HG03558 (cell line): Measurements from ENCODE around the gene MYL10.
"Not testable (repeated sequence)": the region's sequence is repeated elsewhere in the genome, so short reads cannot be mapped to it uniquely, and the experiment has no call there.

ENCODE experiments used
- ATAC-seq: cut with Tn5 transposase; IDR thresholded peaks from one replicate; pipeline ENCODE4 v1.9.1; 2021; ENCODE audit warnings: moderate number of reproducible peaks; ENCODE audit not compliant: unreplicated experiment; ENCODE audit errors: extremely low read depth

MYL10 gene

DNA sequence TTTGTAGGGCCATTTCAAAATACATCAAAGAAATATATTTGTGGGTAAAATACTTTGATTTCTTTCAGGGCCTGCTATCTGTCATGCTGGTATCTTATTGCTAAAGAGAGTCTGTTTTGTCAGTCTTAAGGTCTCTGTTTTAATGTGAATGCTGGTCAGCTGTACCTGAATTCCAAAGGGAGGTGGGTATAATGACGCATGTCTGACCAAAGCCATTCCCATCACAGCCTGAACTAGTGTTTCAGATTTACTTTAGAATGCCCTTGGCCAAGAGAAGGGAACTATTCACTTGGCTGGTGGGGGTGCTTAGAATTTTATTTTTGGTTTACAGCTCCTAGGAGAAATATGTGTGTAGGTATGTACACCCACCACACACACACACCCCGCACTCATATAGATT is 30.6 kb upstream of the MYL10 start:
- ATAC-seq: no peak

DNA sequence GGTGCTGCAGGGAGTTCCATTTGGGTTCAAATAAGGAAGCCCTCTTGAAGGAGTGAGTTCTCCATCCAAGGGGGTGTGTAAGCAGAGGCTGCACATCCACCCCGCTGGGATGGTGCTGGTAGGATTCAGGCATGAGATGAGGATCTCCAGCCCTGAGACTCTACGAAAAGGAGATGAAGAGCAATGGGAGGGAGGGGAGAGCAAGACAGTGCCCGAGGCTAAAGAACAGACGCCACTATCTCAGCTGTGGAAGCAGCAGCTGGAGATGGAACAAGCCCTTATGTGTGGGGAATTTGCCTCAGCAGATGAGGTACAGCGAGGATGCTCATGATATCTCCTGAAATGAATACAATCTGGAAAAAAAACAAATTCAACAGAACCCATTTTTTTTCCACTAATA is 28.1 kb upstream of the MYL10 start:
- ATAC-seq: no peak

DNA sequence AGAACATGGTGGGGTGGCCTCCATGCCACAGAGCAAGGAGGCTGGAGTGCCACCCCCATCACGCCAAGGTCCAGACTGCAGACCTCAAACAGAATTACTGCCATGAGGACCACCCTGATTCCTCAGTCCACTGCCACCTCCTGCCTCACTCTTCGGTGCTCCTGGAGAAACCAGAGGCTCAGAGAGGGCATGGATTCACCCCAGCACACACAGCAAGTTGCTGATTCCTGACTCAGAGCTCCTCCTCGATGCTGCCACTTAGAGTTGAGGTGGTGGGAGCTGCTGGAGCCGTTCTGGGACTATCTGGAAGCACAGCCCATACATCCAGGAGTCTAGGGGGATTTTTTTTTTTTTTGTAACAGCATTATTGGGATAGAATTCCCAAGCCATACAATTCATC is 22.0 kb upstream of the MYL10 start:
- no peak for ATAC-seq

DNA sequence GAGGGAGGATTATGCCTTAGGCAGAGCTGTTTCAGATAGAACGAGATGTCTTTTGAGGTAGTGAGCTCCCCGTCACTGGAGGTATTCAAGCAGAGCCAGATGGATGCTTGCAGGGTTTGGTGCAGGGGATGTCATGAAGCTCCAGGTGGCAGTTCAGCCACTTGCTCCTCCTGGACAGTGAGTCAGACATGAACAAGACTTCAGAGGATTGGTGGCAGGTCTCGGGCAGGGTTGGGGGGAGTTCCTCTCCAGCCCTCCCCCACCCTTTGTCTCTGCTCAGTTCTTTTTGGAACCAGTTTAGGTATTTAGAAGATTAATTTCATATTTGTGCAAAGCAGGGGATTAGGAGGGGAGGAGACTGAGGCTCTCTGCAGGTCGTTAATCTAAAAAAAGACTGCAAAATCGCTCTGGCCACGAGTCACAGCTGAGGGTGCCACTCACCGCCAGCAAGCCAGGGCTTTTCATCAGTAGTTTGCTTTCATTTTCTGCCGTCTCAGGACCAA is 21.5 kb upstream of the MYL10 start:
- ATAC-seq: no peak

DNA sequence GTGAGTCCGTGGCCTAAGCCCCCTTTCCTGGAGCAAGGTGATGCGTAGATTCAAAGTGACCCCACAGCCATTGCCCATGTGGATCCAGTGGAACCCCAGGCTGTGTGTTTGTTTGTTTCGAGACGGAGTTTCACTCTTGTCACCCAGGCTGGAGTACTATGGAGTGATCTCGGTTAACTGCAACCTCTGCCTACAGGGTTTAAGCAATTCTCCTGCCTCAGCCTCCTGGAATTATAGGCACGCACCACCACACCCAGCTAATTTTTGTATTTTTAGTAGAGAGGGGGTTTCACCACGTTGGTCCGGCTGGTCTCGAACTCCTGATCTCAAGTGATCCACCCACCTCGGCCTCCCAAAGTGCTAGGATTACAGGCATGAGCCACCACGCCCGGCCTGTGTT is 18.8 kb upstream of the MYL10 start:
- not testable (repeated sequence) for ATAC-seq

DNA sequence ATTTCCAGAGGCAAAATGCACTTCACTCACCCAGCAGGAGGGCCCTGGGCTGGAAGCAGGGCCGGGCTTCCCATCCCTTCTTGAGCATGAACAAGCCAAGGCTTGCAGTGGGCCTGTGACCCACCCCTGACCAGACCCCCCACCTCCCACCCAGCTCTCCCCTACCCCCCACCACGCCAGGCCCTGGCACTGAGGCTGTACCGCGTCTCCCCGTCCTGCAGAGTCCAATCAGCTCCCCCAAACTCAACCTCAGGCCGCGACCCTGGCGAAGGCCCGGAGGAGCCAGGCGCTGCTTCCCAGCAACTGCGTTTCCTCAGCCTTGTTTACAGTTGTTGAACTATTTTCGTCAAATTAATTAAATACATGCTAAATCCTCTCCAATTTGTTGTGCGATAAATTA is 16.9 kb upstream of the MYL10 start:
- no peak for ATAC-seq

DNA sequence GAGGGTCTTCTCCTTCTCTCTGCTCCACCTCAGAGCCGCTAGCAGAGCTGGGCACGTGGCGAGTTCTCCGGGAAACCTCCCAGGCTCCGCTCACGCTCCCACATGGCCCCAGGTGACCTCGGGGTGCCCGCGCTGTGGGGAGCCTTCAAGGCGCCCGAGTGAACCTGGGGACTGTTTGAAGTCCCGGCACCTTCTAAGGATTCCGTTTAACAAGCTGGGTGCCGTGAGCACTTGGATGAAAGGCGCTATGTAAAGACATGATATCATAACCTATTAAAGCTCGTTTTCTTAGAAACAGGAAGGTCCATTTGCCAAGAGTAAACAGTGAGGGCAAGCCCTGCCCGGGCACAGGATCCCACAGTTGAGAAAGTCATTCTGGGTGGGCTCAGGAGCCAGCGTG is 15.8 kb upstream of the MYL10 start:
- ATAC-seq: no peak

DNA sequence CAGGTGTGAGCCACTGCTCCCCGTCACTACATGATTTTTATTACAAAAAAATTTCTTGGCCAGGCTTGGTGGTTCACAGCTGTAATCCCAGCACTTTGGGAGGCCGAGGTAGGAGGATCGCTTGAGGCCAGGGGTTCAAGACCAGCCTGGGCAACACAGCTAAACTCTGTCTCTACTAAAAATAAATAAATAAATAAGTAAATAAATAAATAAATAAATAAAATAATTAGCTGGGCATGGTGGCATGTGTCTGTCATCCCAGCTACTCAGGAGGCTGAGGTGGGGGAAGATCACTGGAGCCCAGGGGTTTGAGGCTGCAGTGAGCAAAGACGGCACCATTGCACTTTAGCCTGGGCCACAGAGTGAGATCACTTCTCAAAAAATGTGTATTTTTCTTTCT is 10.0 kb upstream of the MYL10 start:
- ATAC-seq: not testable (repeated sequence)

DNA sequence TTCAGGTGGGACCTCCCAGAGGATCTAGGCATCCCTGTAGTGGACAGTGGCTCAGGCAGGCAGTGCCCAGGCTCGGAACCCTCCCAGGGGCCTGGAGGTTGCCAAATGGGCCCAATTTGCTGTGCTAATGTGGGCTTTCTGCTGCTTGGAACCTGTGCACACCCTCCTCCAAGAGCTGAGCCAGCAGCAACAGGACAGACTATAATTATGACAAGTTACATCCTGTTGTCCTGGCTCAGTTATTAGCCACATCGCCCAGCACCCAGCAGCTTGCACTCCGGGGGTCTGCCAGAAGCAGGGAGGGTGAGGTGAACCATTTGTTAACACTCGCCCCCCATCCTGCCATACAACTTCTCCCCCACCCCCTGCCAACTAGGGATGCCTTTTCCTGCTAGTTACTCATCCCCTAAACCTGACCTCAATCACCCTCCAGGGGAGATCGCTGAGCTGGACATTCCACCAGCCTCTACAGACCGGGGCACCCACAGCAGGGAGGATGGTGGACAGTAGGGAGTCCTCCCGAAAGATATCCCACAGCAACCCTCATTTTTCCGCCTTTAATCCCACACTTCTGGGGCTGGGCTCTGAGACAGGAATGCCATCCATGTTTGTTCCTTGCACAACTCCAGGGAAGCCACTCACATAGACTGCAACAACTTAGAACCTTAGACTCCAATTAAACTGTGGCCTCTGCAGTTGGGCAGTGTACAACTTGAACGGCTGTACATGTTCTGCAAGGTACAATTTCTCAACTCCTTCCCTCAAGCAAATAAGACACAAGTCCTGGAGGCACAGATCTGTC is 7.9 kb upstream of the MYL10 start:
- no peak for ATAC-seq

DNA sequence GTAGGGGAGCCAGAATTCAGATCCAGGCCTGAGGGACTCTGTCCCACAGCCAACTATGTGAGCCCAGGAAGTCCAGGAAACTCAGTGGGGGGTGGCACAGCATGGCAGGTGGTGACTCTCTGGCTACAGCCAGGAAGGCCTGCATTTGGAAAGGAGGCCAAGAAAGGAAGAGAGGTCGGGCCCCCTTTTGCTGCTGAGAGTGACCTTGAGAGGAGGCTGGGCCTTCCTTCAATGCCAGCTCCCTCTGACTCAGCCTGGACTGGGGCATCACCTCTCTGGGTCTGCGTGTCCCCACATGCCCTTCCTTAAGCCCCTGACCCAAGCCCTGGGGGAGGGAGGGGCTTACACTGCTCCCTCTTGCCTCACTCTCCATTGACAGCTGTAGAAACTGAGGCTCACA is 6.4 kb upstream of the MYL10 start:
- no peak for ATAC-seq

DNA sequence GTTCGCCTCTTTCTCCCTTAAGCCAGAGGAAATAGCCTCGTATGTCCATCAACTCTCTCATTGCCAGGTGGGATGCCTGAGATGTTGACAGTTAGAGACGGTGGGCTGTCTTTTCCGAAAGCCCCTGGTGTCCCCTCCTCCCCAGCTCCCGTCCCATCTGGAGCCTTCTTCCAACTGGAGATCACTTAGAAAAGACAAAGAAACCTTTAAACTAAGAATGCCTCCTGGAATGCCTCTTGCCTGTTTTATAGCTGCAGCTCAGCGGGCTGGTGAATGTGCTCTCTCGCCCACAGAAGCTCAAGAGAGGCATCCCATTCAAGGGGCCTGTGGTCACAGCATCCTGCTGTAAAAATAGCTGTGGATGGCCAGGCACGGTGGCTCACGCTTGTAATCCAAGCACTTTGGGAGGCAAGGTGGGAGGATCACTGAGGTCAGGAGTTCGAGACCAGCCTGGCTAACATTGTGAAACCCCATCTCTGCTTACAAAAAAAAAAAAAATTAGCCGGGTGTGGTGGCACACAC is 5.2 kb upstream of the MYL10 start:
- no peak for ATAC-seq

DNA sequence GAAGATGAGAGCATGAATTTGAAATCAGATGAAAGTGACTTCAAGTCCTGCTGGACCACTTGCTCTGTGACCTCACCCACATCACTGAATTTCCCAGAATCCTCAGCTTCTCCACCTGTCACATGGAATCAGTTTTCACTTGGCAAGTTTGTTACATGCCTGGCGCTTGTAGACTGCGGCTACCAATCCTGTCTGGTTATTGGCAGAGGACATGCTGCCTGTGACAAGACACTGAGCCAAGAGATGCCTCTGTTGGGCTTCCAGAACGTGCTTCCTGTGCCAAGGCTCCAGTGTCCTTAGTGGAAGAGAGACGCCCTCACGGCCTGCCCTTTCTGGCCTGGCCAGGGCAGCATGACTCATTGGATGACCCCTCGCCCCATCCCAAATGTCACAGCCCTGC is 4.4 kb upstream of the MYL10 start:
- no peak for ATAC-seq

DNA sequence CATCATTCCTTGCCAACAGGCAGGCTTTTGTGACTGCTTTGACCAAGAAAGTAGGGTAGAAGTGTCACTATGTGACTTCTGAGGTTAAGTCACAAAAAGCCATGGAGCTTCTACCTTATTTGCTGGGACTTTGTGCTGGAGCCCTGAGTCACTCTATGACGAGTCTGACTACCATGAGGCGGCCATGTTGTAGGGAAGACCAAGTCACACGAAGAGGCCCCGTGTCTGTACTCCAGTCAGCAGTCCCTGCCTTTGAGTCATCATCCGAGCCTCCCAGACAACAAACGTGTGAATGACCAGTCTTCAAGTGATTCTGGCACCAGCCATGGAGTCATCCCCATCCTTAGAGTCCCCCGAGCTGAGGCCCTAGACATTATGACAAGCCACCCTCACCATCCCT is 3.5 kb upstream of the MYL10 start:
- no peak for ATAC-seq

DNA sequence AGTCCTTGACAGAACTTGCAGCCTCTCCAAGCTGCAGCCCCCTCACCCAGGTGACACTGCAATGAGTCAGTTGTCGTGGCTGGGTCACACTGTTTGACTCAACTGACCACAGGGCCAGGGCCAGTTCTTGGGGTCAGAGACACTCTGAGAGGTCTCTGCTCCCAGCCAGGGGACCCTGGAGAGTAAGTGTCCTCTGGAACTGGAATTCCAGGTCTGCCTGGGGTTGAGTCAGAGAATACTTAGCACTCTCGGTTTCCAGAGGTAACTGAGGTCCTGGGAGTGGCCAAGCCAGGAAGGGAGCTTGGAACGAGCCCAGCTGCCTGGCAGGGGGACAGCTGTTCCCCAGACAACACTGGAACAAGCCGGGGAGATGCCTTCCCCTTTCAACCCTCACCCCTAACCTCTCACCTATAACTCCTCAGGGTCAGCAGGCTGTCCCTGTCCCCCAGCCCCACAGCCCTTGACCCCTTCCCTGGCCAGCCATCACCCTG is 2.2 kb upstream of the MYL10 start:
- ATAC-seq: no peak

DNA sequence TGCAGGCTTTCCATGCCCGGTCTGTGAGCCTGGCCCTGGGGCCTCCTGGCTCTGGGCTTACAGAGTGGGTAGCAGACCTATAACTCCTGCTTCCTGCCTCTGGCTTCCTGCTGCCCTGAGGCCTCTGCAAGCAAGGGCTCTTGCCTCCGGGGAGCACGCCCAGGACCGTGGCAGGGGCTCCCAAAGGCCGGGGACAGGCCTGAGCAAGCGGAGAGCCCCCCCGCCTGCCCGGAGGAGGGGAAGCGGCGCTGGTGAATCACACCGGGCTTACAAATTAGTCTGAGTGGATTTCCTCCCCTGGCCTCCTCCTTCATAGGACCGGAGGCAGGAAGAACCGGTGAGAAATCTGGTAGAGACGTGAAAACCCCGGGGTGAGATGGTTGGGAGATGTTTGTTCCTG is 1.5 kb upstream of the MYL10 start:
- ATAC-seq: no peak

DNA sequence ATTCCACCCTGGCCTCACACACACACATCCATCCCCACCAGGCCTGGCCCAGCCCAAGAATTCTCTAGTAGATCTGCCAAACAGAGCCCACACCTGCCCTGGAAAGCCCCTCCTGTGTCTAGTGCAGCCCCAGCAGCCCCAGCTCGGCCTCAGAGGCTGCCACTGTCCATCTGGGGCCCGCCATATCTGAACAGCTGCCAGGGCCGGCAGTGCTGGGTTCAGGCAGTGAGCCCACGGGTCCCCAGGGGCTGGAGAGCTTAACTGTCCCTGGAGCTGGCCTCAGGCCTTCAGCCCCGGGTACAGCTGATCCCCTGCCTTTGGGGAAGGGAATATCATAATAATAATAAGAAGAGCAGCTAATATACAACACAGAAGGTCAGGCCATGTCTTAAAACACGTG is 574 bp downstream of the MYL10 start:
- no peak for ATAC-seq

DNA sequence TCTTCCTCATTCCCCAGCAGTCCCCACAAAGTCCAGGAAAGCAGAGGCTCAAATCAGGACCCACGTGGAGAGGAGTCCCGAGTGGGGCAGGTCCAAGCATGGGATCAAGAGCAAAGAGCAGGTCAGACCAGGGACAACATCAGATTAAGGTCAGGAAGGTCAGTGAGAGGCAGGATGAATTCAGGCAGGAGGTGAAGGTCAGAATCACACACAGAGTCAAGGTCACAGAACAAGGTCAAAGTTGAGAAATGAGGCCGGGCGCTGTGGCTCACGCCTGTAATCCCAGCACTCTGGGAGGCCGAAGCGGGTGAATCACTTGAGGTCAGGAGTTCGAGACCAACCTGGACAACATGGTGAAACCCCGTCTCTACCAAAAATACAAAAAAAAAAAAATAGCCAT is 2.3 kb downstream of the MYL10 start:
- ATAC-seq: no peak

DNA sequence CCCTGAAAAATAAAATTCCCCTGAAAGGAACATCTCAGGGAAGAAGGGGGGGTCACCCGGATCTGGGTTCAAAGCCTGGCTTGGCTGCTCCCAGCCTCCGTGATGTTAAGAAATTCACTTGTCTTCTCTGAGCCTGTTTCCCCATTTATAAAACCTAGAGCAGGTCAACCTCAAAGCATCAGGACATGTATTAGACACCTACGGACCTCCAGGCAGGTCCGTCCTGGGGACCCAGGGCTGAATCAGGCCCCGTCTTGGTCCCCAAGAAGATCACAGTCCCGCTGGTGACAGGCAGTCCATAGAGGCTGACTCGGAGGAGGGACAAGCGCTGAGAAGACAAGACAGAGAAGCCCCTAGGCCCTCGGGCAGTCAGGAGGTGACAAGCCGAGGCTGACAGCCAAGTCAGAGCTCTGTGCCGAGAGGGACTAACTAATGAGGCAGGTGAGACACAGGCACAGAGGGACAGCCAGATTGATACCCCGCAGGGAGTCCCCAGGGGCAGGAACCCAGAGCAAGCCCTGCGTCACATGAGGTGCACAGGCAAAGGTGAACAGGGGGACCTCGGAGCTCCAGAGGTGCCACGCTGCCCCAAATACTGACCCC is 2.9 kb downstream of the MYL10 start:
- no peak for ATAC-seq

DNA sequence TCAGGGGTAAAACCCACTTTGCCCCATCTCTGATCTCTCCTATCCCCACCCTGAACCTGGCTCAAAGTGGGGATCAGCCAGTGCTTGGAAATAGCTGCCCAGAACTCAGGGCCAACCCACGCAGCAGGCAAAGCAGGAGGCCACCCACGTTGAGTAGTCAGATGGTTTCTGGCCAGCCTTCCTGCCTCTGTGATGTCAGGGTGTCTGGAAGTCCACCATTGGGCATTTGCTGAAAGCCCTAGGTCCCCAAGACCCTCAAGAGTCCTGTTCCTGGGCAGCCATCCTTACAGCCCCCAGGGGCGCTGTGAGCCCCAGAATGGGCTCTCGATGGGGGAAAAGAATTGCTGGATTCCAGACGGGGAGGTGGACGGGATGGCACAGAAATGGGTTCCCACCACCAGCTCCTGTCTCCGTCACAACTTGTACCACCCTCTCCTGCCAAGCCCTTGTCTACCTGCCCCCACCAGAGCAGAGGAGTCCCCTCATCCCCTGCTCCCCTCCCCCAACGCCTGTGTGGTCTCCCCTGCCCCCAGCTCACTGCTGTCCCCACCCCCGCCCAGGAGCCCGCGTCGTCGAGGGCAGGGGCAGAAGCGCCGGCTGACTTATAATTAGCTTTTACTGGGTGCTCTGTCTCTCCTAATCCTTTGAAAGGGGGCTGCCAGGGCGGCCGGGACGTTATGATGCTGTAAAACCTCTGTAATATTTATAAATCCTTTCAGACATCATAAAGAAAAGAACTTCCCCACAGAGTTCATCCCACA is 3.9 kb downstream of the MYL10 start:
- no peak for ATAC-seq

DNA sequence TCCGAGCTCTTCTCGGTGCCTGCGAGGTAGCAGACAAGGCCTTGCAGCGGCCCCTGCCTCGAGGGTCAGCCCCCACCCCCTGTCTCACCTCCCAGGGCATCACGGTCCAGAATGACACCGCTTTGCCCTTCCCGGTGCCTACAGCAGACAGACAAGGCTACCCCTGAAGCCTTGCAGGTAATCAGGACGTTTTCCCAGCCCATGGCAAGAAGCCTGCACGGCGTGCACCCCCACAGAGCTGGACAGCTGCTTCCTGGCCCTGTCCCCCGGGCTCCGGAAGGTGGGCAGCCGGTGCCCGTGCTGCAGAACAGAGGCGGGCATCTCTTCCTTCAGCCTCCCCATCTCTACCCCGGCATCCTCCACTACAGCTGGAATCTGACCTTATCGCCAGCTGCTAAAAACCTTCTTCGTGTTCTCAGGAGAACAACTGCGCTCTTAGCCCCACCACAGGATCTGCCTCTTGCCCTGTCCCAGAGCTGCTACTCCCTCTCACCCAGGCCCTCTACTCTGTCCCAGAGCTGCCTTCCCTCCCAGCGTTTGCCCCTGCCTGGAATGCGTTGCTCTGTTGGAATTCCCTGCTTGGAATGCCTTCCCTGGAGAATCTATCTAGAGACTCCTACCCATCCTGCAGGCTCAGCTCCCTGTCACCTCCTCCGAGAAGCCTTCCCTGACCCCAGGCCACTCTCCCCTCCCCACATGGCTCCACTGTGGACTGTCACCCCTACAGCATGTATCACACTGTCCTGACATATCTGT is 4.7 kb downstream of the MYL10 start:
- ATAC-seq: no peak
